Keratinocyte (primary cell): Measurements from ENCODE around the gene XIRP2. TPM values are rescaled to one million over a fixed set of nuclear protein-coding genes. Genes with fewer than 3 reads are reported as not detected.

ENCODE experiments used
- DNase-seq: peaks from one replicate; pipeline ENCODE4 v3.0.0-alpha.2; 2011; ENCODE audit warnings: low read depth, missing footprints, low spot score
- FAIRE-seq: peaks from 2 replicates; lab custom pipeline; 2011; peaks lifted over from hg19 to GRCh38; lab: Jason Lieb, UNC
- H2AFZ ChIP-seq: 2 replicates; pipeline ENCODE4 v1.6.0; 2012; ENCODE audit warnings: low read length, control low read depth, inconsistent platforms; ENCODE audit not compliant: control insufficient read depth
- H3K27ac ChIP-seq: 2 replicates; pipeline ENCODE4 v1.5.1; 2011; ENCODE audit warnings: low read length; ENCODE audit not compliant: control insufficient read depth, insufficient read depth
- H3K27me3 ChIP-seq: 3 replicates; pipeline ENCODE4 v1.6.0; 2011; ENCODE audit warnings: low read length; ENCODE audit not compliant: control insufficient read depth, insufficient read depth; ENCODE audit errors: extremely low read depth
- H3K36me3 ChIP-seq, 2 experiments: 2 replicates in 1 of 2; 3 replicates in 1 of 2; pipeline ENCODE4 v1.5.1; 2011; ENCODE audit warnings: low read length in 2 of 2, mild to moderate bottlenecking in 1 of 2; ENCODE audit not compliant: control insufficient read depth in 2 of 2, insufficient read depth in 2 of 2; ENCODE audit errors: extremely low read depth in 1 of 2
- H3K4me1 ChIP-seq: 3 replicates; pipeline ENCODE4 v1.5.1; 2011; ENCODE audit warnings: low read length; ENCODE audit not compliant: control insufficient read depth, insufficient read depth; ENCODE audit errors: extremely low read depth
- H3K4me2 ChIP-seq: 3 replicates; pipeline ENCODE4 v1.6.0; 2011; ENCODE audit warnings: low read depth, low read length; ENCODE audit not compliant: control insufficient read depth, insufficient read depth; ENCODE audit errors: extremely low read depth
- H3K4me3 ChIP-seq, 3 experiments: fragments of 200-600 bp in 1 of 3; sonication (generic) in 1 of 3; 2 replicates in 2 of 3; 3 replicates in 1 of 3; pipeline ENCODE4 v1.5.1; 2011 to 2016; ENCODE audit warnings: low read length in 3 of 3, mild to moderate bottlenecking in 3 of 3, control low read depth in 2 of 3, inconsistent platforms in 1 of 3, low read depth in 1 of 3, mixed read lengths in 1 of 3, mixed run types in 1 of 3, moderate library complexity in 1 of 3; ENCODE audit not compliant: control insufficient read depth in 2 of 3, insufficient read depth in 2 of 3; ENCODE audit errors: extremely low read depth in 1 of 3
- H3K79me2 ChIP-seq: 2 replicates; pipeline ENCODE4 v1.6.0; 2012; ENCODE audit warnings: low read length; ENCODE audit not compliant: control insufficient read depth, insufficient read depth
- H3K9ac ChIP-seq: 3 replicates; pipeline ENCODE4 v1.6.0; 2011; ENCODE audit warnings: low read length; ENCODE audit not compliant: control insufficient read depth, insufficient read depth; ENCODE audit errors: extremely low read depth
- H3K9me1 ChIP-seq: 3 replicates; pipeline ENCODE4 v1.6.0; 2011; ENCODE audit warnings: low read length; ENCODE audit not compliant: control insufficient read depth, insufficient read depth; ENCODE audit errors: extremely low read depth
- H3K9me3 ChIP-seq: 2 replicates; pipeline ENCODE4 v1.5.1; 2012; ENCODE audit warnings: low read depth, low read length; ENCODE audit not compliant: control insufficient read depth
- H4K20me1 ChIP-seq: 3 replicates; pipeline ENCODE4 v1.6.0; 2011; ENCODE audit warnings: low read length; ENCODE audit not compliant: control insufficient read depth, insufficient read depth; ENCODE audit errors: extremely low read depth
- CTCF ChIP-seq, 3 experiments: IDR thresholded peaks in 1 of 3; conservative IDR thresholded peaks in 1 of 3; optimal IDR thresholded peaks in 1 of 3; 2 replicates in 2 of 3; 3 replicates in 1 of 3; pipeline versions ENCODE3 to v1.5.1; 2011; ENCODE audit warnings: low read length in 3 of 3, mild to moderate bottlenecking in 3 of 3, moderate library complexity in 2 of 3, control low read depth in 1 of 3, inconsistent platforms in 1 of 3; ENCODE audit not compliant: insufficient read depth in 2 of 3; ENCODE audit errors: extremely low read depth in 1 of 3
- EZH2 ChIP-seq: IDR thresholded peaks from one replicate; pipeline ENCODE4 v1.6.1; 2012; ENCODE audit warnings: inconsistent platforms, mild to moderate bottlenecking, low read length, moderate library complexity
- dilution Hi-C: fragments of 300-500 bp; cut with MboI; formaldehyde crosslinking; loops from one replicate; pipeline ENCODE4 v1.7.0; 2020; ENCODE audit warnings: low sequenced_read_pairs; ENCODE audit not compliant: extremely low pct_ligation_motif_present
- polyA plus RNA-seq, 5 experiments: library from polyadenylated mRNA; depleted of rRNA in 3 of 5; stranded (reverse) in 3 of 5; stranded (forward) in 1 of 5; unstranded in 1 of 5; fragments of >200 nt; gene quantifications; 1 replicate in 1 of 5; 2 replicates in 3 of 5; 3 replicates in 1 of 5; pipeline versions ENCODE4 v1.2.1 to v1.2.3, GENCODE V29; 2011 to 2012; ENCODE audit warnings: missing spikeins in 2 of 5, low read depth in 1 of 5, low replicate concordance in 1 of 5

The XIRP2 gene
- polyA plus RNA-seq, 1 donor (not counting 4 experiments of a cell fraction or from before 2014, with no cell fraction given), result 0.01 TPM

GRCh38 chr2:166862468-166863132 is 25.7 kb upstream of the XIRP2 start:
- Histone ChIP-seq H2AFZ (no peak overlapping the region), H3K27ac (no peak overlapping the region), H3K4me2 (no peak overlapping the region), H3K4me1 (no peaks in the 10 kb centered on the region), H3K9me3 (no peaks in the 10 kb centered on the region), H3K27me3 (no peaks in the 10 kb centered on the region), H3K79me2 (no peaks in the 10 kb centered on the region), H3K4me3 (no peak overlapping the region), H3K9ac (no peak overlapping the region), H4K20me1 (no peaks in the 10 kb centered on the region), H3K36me3 (no peaks in the 10 kb centered on the region), H3K9me1 (no peaks in the 10 kb centered on the region)
- TF ChIP-seq EZH2, result no peak
- TF ChIP-seq CTCF (optimal IDR thresholded peaks at IDR 0.05 in 1 of 3, IDR thresholded peaks at IDR 0.05 in 1 of 3, conservative IDR thresholded peaks at IDR 0.05 in 1 of 3; ENCODE audit: extremely low read depth in 1 of 3, insufficient read depth in 2 of 3, low read length in 3 of 3), result no peak
- FAIRE-seq (no peak), DNase-seq (no peak)
- dilution Hi-C loops, result no loop called here

- no peaks in the 10 kb centered on the region for H4K20me1 ChIP-seq
- dilution Hi-C loops, result no loop called here
- H3K27me3 ChIP-seq, result no peaks in the 10 kb centered on the region
- H3K79me2 ChIP-seq, result no peaks in the 10 kb centered on the region
- no peak overlapping the region for H3K4me2 ChIP-seq
- H3K9me3 ChIP-seq, result no peaks in the 10 kb centered on the region
- no peaks in the 10 kb centered on the region for H3K9me1 ChIP-seq
- no peaks in the 10 kb centered on the region for H3K4me1 ChIP-seq
- no peak overlapping the region for H3K9ac ChIP-seq
- no peak overlapping the region for H3K4me3 ChIP-seq
- no peak overlapping the region for H2AFZ ChIP-seq
- no peak for FAIRE-seq
- TF ChIP-seq EZH2 (no peak), CTCF (optimal IDR thresholded peaks at IDR 0.05 in 1 of 3, IDR thresholded peaks at IDR 0.05 in 1 of 3, conservative IDR thresholded peaks at IDR 0.05 in 1 of 3; ENCODE audit: extremely low read depth in 1 of 3, insufficient read depth in 2 of 3, low read length in 3 of 3) (no peak)
- no peak for DNase-seq
- H3K27ac ChIP-seq, result no peak overlapping the region
- no peaks in the 10 kb centered on the region for H3K36me3 ChIP-seq
These were observed 20.3 kb upstream of the XIRP2 start for GRCh38 chr2:166867874-166868514.
